ENCODE results near the gene PCDHGB4.

Gene PCDHGB4

GRCh38 chr5:141360685-141361084 lies 26.8 kb upstream of the PCDHGB4 start:
- no peak for TF ChIP-seq ZFX (IDR thresholded peaks at IDR 0.05; ENCODE audit: borderline replicate concordance)
- TF ChIP-seq, protein P1, sequence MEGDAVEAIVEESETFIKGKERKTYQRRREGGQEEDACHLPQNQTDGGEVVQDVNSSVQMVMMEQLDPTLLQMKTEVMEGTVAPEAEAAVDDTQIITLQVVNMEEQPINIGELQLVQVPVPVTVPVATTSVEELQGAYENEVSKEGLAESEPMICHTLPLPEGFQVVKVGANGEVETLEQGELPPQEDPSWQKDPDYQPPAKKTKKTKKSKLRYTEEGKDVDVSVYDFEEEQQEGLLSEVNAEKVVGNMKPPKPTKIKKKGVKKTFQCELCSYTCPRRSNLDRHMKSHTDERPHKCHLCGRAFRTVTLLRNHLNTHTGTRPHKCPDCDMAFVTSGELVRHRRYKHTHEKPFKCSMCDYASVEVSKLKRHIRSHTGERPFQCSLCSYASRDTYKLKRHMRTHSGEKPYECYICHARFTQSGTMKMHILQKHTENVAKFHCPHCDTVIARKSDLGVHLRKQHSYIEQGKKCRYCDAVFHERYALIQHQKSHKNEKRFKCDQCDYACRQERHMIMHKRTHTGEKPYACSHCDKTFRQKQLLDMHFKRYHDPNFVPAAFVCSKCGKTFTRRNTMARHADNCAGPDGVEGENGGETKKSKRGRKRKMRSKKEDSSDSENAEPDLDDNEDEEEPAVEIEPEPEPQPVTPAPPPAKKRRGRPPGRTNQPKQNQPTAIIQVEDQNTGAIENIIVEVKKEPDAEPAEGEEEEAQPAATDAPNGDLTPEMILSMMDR (IDR thresholded peaks at IDR 0.05) = no peak
- no peak overlapping the region for H3K27ac ChIP-seq

GRCh38 chr5:141362719-141363118 lies 24.8 kb upstream of the PCDHGB4 start:
- H3K27ac ChIP-seq = no peak overlapping the region
- TF ChIP-seq ZFX (IDR thresholded peaks at IDR 0.05; ENCODE audit: borderline replicate concordance) = no peak
- TF ChIP-seq, protein P1 (IDR thresholded peaks at IDR 0.05) = no peak

GRCh38 chr5:141363952-141364660 lies 23.4 kb upstream of the PCDHGB4 start, which contains the start of gene PCDHGA5:
TSS of gene PCDHGA5 (plus strand) at chr5:141364162. CDS start at chr5:141364331, 169 bp downstream.
- TF ChIP-seq, protein P1 (IDR thresholded peaks at IDR 0.05) = no peak
- no peak for TF ChIP-seq ZFX (IDR thresholded peaks at IDR 0.05; ENCODE audit: borderline replicate concordance)
- no peak within 1 kb of the TSS for H3K27ac ChIP-seq

GRCh38 chr5:141366016-141366896 lies 21.2 kb upstream of the PCDHGB4 start:
- no peak overlapping the region for H3K27ac ChIP-seq
- TF ChIP-seq, protein P1 (IDR thresholded peaks at IDR 0.05) = no peak
- no peak for TF ChIP-seq ZFX (IDR thresholded peaks at IDR 0.05; ENCODE audit: borderline replicate concordance)

GRCh38 chr5:141369994-141370848 lies 17.3 kb upstream of the PCDHGB4 start, which contains the start of gene PCDHGB3:
TSS of gene PCDHGB3 (plus strand) at chr5:141370242. CDS start at chr5:141370395, 153 bp downstream.
- H3K27ac ChIP-seq = no peak within 1 kb of the TSS
- TF ChIP-seq ZFX (IDR thresholded peaks at IDR 0.05; ENCODE audit: borderline replicate concordance) = no peak
- TF ChIP-seq, protein P1 (IDR thresholded peaks at IDR 0.05) = peak; percentile 45

DNA sequence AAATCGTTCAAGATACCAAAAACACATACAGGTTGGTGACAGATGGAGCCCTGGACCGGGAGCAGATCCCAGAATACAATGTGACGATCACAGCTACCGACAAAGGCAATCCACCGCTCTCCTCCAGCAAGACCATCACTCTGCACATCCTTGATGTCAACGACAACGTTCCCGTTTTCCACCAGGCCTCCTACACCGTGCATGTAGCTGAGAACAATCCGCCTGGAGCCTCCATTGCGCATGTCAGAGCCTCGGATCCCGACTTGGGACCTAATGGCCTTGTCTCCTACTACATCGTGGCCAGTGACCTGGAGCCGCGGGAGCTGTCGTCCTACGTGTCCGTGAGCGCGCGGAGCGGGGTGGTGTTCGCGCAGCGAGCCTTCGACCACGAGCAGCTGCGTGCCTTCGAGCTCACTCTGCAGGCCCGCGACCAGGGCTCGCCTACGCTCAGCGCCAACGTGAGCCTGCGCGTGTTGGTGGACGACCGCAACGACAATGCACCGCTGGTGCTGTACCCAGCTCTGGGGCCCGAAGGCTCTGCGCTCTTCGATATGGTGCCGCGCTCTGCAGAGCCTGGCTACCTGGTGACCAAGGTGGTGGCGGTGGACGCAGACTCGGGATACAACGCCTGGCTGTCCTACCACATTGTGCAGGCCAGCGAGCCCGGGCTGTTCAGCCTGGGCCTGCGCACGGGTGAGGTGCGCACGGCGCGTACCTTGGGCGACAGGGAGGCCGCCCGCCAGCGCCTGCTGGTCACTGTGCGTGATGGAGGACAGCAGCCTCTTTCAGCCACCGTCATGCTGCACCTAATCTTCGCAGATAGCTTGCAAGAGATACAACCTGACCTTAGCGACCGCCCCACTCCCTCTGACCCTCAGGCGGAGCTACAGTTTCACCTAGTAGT lies 15.7 kb upstream of the PCDHGB4 start:
- no peak overlapping the region for H3K27ac ChIP-seq
- no peak for TF ChIP-seq ZFX (IDR thresholded peaks at IDR 0.05; ENCODE audit: borderline replicate concordance)
- TF ChIP-seq, protein P1 (IDR thresholded peaks at IDR 0.05) = no peak
